Activated CD8-positive, alpha-beta memory T cell treated with anti-CD3 and anti-CD28 coated beads for 4 hours (primary cell): Measurements from ENCODE around the gene C2CD4A.
A peak's percentile ranks its signal among the peaks of the same experiment; 100 is the strongest.
"Not testable (repeated sequence)": the region's sequence is repeated elsewhere in the genome, so short reads cannot be mapped to it uniquely, and the experiment has no call there.

ENCODE experiments used
- DNase-seq, 2 donors: peaks; one replicate each; pipeline ENCODE4 v3.0.0-alpha.2; 2020; ENCODE audit warnings: low read depth in 2 of 2

Gene C2CD4A

GRCh38 chr15:62066663-62067447 is at the start of gene C2CD4A:
TSS of gene C2CD4A (plus strand) at chr15:62066977. CDS start at chr15:62067614, 637 bp downstream.
- DNase-seq: peak; percentile 12 to 28

GRCh38 chr15:62020576-62021160 is 46.1 kb upstream of the C2CD4A start:
- no peak for DNase-seq

GRCh38 chr15:62021991-62022600 is 44.7 kb upstream of the C2CD4A start:
- DNase-seq: no peak

GRCh38 chr15:62026487-62027262 is 40.1 kb upstream of the C2CD4A start:
- DNase-seq: no peak

GRCh38 chr15:62027263-62027565 is 39.6 kb upstream of the C2CD4A start:
- no peak for DNase-seq

GRCh38 chr15:62027916-62028315 is 38.9 kb upstream of the C2CD4A start:
- no peak for DNase-seq

- no peak for DNase-seq
Measured at GRCh38 chr15:62035256-62035924, 31.4 kb upstream of the C2CD4A start.

- no peak for DNase-seq
Measured at GRCh38 chr15:62046078-62046743, 20.6 kb upstream of the C2CD4A start.

- no peak for DNase-seq
Measured at GRCh38 chr15:62047282-62047827, 19.4 kb upstream of the C2CD4A start.

GRCh38 chr15:62048254-62048653 is 18.5 kb upstream of the C2CD4A start:
- not testable (repeated sequence) for DNase-seq

GRCh38 chr15:62050115-62050514 is 16.7 kb upstream of the C2CD4A start:
- DNase-seq: no peak

- DNase-seq: no peak
Measured at GRCh38 chr15:62051166-62051565, 15.6 kb upstream of the C2CD4A start.

GRCh38 chr15:62052713-62053112 is 14.1 kb upstream of the C2CD4A start:
- no peak for DNase-seq

- no peak for DNase-seq
Measured at GRCh38 chr15:62053439-62054085, 13.2 kb upstream of the C2CD4A start.

- no peak for DNase-seq
Measured at GRCh38 chr15:62054979-62055378, 11.8 kb upstream of the C2CD4A start.

GRCh38 chr15:62057341-62057980 is 9.3 kb upstream of the C2CD4A start:
- DNase-seq: no peak

- DNase-seq: no peak
Measured at GRCh38 chr15:62058327-62059028, 8.3 kb upstream of the C2CD4A start.

GRCh38 chr15:62059108-62059815 is 7.5 kb upstream of the C2CD4A start:
- DNase-seq: no peak

GRCh38 chr15:62059816-62060112 is 7.0 kb upstream of the C2CD4A start:
- DNase-seq: peak; percentile 28 to 35
